ENCODE results near the gene SYN1. TPM values are rescaled to one million over a fixed set of nuclear protein-coding genes. Genes with fewer than 3 reads are reported as not detected.

SYN1 gene
- total RNA-seq, 2 donors from 2014 or later: 0.14 to 4.1 TPM

DNA sequence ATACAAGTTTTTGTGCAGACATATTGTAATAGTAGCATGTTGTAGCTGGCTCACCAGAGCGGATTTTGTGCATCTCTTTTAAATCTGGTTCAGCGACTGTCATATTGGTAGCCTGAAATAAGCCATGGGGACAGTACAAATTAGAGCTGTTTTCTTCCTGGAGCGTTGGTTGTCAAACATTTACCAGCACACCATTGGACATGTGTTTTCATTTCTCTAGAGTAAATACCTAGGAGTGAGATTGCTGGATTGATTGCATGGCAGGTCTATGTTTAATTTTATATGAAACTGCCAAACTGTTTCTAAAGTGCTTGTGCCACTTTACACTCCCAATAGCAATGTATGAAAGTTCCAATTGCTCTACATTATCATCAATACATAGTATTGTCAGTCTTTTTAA, 61.2 kb downstream of the SYN1 start:
- no peak overlapping the region for H3K27ac ChIP-seq
- no peaks in the 10 kb centered on the region for H3K9me3 ChIP-seq
- intact Hi-C loops (cut with DNase I): no loop called here
- no peak for DNase-seq (ENCODE audit: low spot score)
- H3K27me3 ChIP-seq (replicated peaks; ENCODE audit: insufficient read depth): no peaks in the 10 kb centered on the region
- no peaks in the 10 kb centered on the region for H3K36me3 ChIP-seq
- TF ChIP-seq POLR2A (IDR thresholded peaks at IDR 0.05): no peak
- TF ChIP-seq POLR2AphosphoS5 (IDR thresholded peaks at IDR 0.05): peak; percentile 43
- no peaks in the 10 kb centered on the region for H3K4me1 ChIP-seq (replicated peaks)
- no peak overlapping the region for H3K4me3 ChIP-seq
- 62% methylated on average over 3 of the region's 3 CpGs for WGBS

DNA sequence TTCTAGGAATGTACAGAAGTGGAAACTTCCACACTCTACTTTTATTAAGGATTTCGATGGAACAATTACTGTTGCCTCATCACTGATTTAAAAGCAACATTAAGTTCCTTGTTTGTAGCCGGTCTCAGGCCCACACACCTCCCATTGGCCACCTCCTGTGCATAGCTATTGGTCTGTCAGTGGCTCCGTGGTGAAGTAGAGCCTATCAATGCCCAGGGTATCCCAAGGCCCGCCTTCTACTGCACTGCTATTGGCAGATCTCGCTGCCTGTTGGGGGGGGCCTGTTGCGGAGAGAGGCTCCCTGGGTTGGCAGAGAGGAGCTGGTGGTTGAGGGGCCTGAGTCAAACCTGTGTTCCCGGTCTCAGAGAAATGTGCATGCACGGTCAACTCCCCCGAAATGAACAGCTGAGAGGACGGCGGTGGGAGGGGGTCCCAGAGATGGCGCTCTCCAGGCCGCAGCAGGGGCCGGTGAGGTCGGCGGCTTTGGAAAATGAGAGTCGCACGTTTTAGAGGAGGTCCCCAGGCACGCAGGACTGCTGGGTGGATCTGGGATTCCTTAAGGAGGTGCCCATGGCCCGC, 63.5 kb downstream of the SYN1 start:
- intact Hi-C loops (cut with DNase I): loop anchor here (2.0 kb wide), 1 partner anchor 15 kb away; no protein-coding TSS in a partner anchor
- peak overlapping the region; percentile 83 to 85 for H3K27ac ChIP-seq
- 1% methylated on average over 20 of the region's 20 CpGs for WGBS
- TF ChIP-seq, protein P1, sequence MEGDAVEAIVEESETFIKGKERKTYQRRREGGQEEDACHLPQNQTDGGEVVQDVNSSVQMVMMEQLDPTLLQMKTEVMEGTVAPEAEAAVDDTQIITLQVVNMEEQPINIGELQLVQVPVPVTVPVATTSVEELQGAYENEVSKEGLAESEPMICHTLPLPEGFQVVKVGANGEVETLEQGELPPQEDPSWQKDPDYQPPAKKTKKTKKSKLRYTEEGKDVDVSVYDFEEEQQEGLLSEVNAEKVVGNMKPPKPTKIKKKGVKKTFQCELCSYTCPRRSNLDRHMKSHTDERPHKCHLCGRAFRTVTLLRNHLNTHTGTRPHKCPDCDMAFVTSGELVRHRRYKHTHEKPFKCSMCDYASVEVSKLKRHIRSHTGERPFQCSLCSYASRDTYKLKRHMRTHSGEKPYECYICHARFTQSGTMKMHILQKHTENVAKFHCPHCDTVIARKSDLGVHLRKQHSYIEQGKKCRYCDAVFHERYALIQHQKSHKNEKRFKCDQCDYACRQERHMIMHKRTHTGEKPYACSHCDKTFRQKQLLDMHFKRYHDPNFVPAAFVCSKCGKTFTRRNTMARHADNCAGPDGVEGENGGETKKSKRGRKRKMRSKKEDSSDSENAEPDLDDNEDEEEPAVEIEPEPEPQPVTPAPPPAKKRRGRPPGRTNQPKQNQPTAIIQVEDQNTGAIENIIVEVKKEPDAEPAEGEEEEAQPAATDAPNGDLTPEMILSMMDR (IDR thresholded peaks at IDR 0.05): no peak
- TF ChIP-seq POLR2A (IDR thresholded peaks at IDR 0.05) (peak; percentile 64), POLR2AphosphoS5 (IDR thresholded peaks at IDR 0.05) (peak; percentile 87)
- no peaks in the 10 kb centered on the region for H3K27me3 ChIP-seq (replicated peaks; ENCODE audit: insufficient read depth)
- no peaks in the 10 kb centered on the region for H3K4me1 ChIP-seq (replicated peaks)
- H3K36me3 ChIP-seq: no peaks in the 10 kb centered on the region
- no peaks in the 10 kb centered on the region for H3K9me3 ChIP-seq
- DNase-seq (ENCODE audit: low spot score): peak; percentile 87
- peak overlapping the region; percentile 27 to 31 for H3K4me3 ChIP-seq

DNA sequence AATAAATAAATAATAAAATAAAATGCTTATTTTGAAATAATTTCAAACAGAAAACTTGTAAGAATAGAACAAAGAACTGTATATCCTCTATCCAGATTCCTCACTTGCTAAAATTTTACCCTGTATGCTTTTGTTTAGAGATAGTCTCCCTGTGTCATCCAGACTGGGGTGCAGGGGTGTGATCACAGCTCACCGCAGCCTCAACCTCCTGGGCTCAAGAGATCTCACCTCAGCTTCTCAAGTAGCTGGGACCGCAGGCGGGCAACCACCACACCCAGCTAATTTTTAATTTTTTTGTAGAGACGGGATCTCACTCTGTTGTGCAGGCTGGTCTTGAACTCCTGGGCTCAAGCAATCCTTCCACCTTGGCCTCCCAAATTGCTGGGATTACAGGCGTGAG, 76.2 kb downstream of the SYN1 start:
- H3K4me3 ChIP-seq: no peak overlapping the region
- H3K9me3 ChIP-seq: no peaks in the 10 kb centered on the region
- H3K36me3 ChIP-seq: no peaks in the 10 kb centered on the region
- H3K4me1 ChIP-seq (replicated peaks): no peaks in the 10 kb centered on the region
- intact Hi-C loops (cut with DNase I): loop anchor here (5.0 kb wide), 1 partner anchor 109 kb away; the partner anchor contains the start of gene ELK1
- H3K27ac ChIP-seq: no peak overlapping the region
- no peaks in the 10 kb centered on the region for H3K27me3 ChIP-seq (replicated peaks; ENCODE audit: insufficient read depth)
- TF ChIP-seq POLR2A (IDR thresholded peaks at IDR 0.05) (no peak), POLR2AphosphoS5 (IDR thresholded peaks at IDR 0.05) (no peak)
- TF ChIP-seq, protein P1 (IDR thresholded peaks at IDR 0.05): no peak
- DNase-seq (ENCODE audit: low spot score): no peak
- 96% methylated on average over 5 of the region's 5 CpGs for WGBS

DNA sequence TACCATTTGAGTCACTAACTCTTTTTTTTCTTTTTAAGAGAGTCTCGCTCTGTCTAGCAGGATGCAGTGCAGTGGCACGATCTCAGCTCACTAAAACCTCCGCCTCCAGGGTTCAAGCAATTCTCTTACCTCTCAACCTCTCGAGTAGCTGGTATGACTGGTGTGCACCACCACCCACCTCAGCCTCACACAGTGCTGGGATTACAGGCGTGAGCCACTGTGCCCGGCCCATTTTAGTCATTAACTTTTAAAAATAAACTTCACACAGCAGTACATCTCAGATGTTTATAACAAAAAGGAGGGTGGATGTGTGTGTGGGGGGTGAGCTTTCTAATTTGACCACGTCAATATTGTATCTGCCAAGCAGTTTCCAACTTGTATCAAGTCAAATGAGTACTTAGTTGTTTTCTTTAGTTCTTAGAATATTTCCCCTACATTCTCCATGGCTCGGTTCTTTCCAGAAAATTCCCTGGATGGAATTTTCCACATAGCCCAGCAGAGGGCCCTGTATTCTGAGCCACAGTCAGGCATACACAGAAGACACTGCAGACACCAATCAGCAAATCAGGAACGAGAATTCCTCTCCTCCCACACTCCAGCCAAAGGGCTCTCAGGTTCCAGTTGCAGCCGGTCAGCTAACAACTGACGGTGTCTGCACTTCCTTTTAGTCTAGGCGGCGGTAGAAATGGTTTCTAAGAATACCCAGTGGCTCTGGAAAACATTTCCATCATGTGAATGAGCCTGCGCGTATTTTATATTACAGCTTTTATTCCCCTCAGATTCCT, 78.7 kb downstream of the SYN1 start:
- 20% methylated on average over 15 of the region's 15 CpGs for WGBS
- H3K4me3 ChIP-seq: no peak overlapping the region
- H3K27me3 ChIP-seq (replicated peaks; ENCODE audit: insufficient read depth): no peaks in the 10 kb centered on the region
- no peaks in the 10 kb centered on the region for H3K36me3 ChIP-seq
- H3K27ac ChIP-seq: peak overlapping the region; percentile 77 to 79
- intact Hi-C loops (cut with DNase I): loop anchor here (2.0 to 5.0 kb wide), 2 partner anchors 16 to 111 kb away; partner anchors contain the start of gene ELK1
- H3K4me1 ChIP-seq (replicated peaks): no peaks in the 10 kb centered on the region
- DNase-seq (ENCODE audit: low spot score): peak; percentile 78
- no peaks in the 10 kb centered on the region for H3K9me3 ChIP-seq
- TF ChIP-seq, protein P1 (IDR thresholded peaks at IDR 0.05): peak; percentile 12 to 78 (median 62)
- TF ChIP-seq POLR2AphosphoS5 (IDR thresholded peaks at IDR 0.05): peak; percentile 88
- TF ChIP-seq POLR2A (IDR thresholded peaks at IDR 0.05): peak; percentile 37

DNA sequence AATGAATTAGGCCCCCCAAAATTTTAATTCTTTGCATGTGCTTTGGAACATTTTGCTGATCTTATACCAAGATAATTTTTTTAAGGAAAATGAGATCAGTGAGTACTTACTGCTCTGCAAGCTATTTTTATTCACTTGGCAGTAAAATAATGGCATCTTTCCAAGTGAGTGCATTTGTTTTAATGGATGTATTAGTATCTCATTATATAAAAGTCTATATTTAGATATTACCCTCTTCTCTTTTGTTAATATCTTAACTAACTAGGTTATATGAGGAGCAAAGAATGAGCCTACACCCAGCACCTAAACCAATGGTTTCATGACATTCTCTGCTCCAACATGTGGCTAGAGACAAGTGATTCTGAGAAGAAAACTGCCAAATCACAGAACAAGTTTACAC, 79.8 kb downstream of the SYN1 start:
- DNase-seq (ENCODE audit: low spot score): no peak
- H3K9me3 ChIP-seq: no peaks in the 10 kb centered on the region
- no peaks in the 10 kb centered on the region for H3K36me3 ChIP-seq
- TF ChIP-seq POLR2A (IDR thresholded peaks at IDR 0.05) (no peak), POLR2AphosphoS5 (IDR thresholded peaks at IDR 0.05) (no peak)
- TF ChIP-seq, protein P1 (IDR thresholded peaks at IDR 0.05): no peak
- no peak overlapping the region for H3K4me3 ChIP-seq
- peak overlapping the region; percentile 77 to 79 for H3K27ac ChIP-seq
- H3K27me3 ChIP-seq (replicated peaks; ENCODE audit: insufficient read depth): no peaks in the 10 kb centered on the region
- intact Hi-C loops (cut with DNase I): loop anchor here (2.0 to 5.0 kb wide), 2 partner anchors 17 to 112 kb away; partner anchors contain the start of gene ELK1
- no peaks in the 10 kb centered on the region for H3K4me1 ChIP-seq (replicated peaks)
